Hepatocyte (in vitro differentiated cells): ENCODE data around the gene SYNE2. TPM values are rescaled to one million over a fixed set of nuclear protein-coding genes. Genes with fewer than 3 reads are reported as not detected.

Source experiments
- DNase-seq: peaks from one replicate; pipeline ENCODE4 v3.0.0-alpha.2; 2016; ENCODE audit warnings: low spot score
- H2AFZ ChIP-seq: fragments of 200-600 bp; sonication (generic); 2 replicates; pipeline ENCODE4 v1.6.0; 2016; ENCODE audit warnings: antibody characterized with exemption, mild to moderate bottlenecking
- H3K27ac ChIP-seq: fragments of 200-600 bp; sonication (generic); 2 replicates; pipeline ENCODE4 v1.5.1; 2016; ENCODE audit warnings: mild to moderate bottlenecking
- H3K27me3 ChIP-seq: fragments of 200-600 bp; sonication (generic); 2 replicates; pipeline ENCODE4 v1.6.1; 2016
- H3K36me3 ChIP-seq: fragments of 200-600 bp; sonication (generic); replicated peaks from 2 replicates; pipeline ENCODE4 v1.5.1; 2016; ENCODE audit warnings: low read depth; ENCODE audit not compliant: insufficient read depth
- H3K4me1 ChIP-seq: fragments of 200-600 bp; sonication (generic); 2 replicates; pipeline ENCODE4 v1.5.1; 2016; ENCODE audit warnings: mild to moderate bottlenecking, moderate library complexity; ENCODE audit not compliant: insufficient read depth
- H3K4me2 ChIP-seq: fragments of 200-600 bp; sonication (generic); 2 replicates; pipeline ENCODE4 v1.6.0; 2016
- H3K4me3 ChIP-seq: fragments of 200-600 bp; sonication (generic); 2 replicates; pipeline ENCODE4 v1.5.1; 2016; ENCODE audit warnings: mild to moderate bottlenecking
- H3K79me2 ChIP-seq: fragments of 200-600 bp; sonication (generic); 2 replicates; pipeline ENCODE4 v1.6.0; 2017; ENCODE audit warnings: mild to moderate bottlenecking
- H3K9me2 ChIP-seq: fragments of 200-600 bp; sonication (generic); replicated peaks from 2 replicates; pipeline ENCODE4 v1.6.0; 2017; ENCODE audit warnings: mild to moderate bottlenecking; ENCODE audit not compliant: insufficient read depth
- H3K9me3 ChIP-seq: fragments of 200-600 bp; sonication (generic); 2 replicates; pipeline ENCODE4 v1.5.1; 2016; ENCODE audit warnings: low read depth, mild to moderate bottlenecking
- H4K20me1 ChIP-seq: fragments of 200-600 bp; sonication (generic); 2 replicates; pipeline ENCODE4 v1.6.0; 2016; ENCODE audit warnings: mild to moderate bottlenecking; ENCODE audit not compliant: insufficient read depth, poor library complexity, severe bottlenecking
- CTCF ChIP-seq: fragments of 200-600 bp; sonication (generic); IDR thresholded peaks from 2 replicates; pipeline ENCODE4 v1.5.1; 2016; ENCODE audit warnings: antibody characterized with exemption, mild to moderate bottlenecking; ENCODE audit not compliant: poor library complexity
- EZH2 ChIP-seq: fragments of 200-600 bp; sonication (generic); IDR thresholded peaks from 2 replicates; pipeline ENCODE4 v1.6.1; 2016; ENCODE audit warnings: antibody characterized with exemption, mild to moderate bottlenecking, borderline replicate concordance
- EZH2phosphoT487 ChIP-seq: fragments of 200-600 bp; sonication (generic); IDR thresholded peaks from one replicate; pipeline ENCODE4 v1.6.1; 2018; ENCODE audit warnings: antibody characterized with exemption, mild to moderate bottlenecking, low read depth, moderate library complexity; ENCODE audit not compliant: unreplicated experiment, severe bottlenecking
- WGBS: methylation state at CpG from one replicate; pipeline ENCODE4 v1.1.6; 2016; ENCODE audit warnings: low lambda C conversion rate; ENCODE audit errors: missing lambda C conversion rate; 5-methylcytosine and 5-hydroxymethylcytosine counted together
- polyA plus RNA-seq: library from polyadenylated mRNA; unstranded; fragments of >200 nt; fragmentation: Nextera tagmentation; extraction: Ambion mirVana; gene quantifications from 2 replicates; pipeline ENCODE4 v1.2.1, GENCODE V29; 2016
- total RNA-seq: library from RNA; depleted of rRNA; stranded (reverse); fragments of >200 nt; gene quantifications from 2 replicates; pipeline ENCODE4 v1.2.3, GENCODE V29; 2014

The SYNE2 gene
- total and polyA plus RNA-seq, 2 experiments from 2014 or later: 21.0 to 58.6 TPM

DNA sequence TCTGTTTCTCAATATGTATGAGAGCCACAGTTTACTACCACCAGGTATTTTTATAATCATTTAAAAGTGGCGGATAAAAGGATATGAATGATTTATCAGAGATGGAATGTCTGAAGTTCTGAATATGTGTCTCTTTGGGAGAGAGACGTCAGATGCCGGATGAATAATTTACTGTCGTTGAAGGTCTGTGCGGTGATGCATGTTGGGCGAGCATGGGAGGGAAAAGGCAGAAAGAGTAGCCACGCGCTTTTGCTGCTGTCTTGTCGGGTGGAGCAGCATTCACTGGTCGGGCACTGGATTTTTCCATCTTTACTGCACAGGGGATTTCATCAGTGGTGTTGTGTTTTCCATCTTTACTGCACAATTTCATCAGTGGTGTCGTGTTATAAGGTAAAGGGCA is 65.6 kb downstream of the SYNE2 start:
- Histone ChIP-seq H4K20me1 (no peaks in the 10 kb centered on the region), H3K4me3 (no peak overlapping the region), H3K27ac (no peak overlapping the region)

DNA sequence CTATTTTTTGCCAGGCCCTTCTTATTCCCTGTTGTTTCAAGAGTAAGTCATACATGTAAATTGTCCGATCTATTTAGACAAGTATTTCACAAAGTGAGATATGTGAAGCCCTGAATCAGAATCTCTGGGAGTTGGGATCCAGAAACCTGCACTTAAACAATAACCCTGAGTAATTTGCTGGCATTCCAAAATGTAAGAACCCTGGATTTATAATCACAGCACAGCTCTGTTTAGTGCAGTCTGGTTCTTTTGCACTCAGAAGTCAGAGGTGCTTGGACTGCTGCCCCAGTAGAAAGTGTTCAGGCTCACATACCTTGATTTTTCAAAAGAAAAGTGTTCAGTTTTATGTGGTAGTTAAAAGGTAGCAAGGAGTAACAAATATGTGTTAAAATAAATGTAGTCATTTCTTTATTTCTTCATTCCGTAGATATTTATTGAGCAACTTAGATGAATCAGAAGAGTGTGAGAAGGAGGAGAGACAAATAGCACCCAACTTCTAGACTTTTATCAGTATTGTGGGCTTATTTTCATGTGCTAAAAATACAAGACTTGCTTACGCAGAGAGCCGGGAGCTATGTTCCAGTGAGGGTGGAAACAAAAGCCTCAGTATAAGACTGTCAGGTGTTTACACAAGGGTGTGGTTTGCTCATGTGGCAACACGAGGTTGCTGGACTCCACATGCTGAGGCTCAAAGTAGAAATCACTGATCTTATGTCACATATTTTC is 70.1 kb downstream of the SYNE2 start:
- H3K9me2 ChIP-seq: no peaks in the 10 kb centered on the region
- no peaks in the 10 kb centered on the region for H3K4me1 ChIP-seq
- no peaks in the 10 kb centered on the region for H3K9me3 ChIP-seq
- H2AFZ ChIP-seq: no peak overlapping the region
- H3K79me2 ChIP-seq: peaks cover 4% of the 10 kb centered on the region
- no peak overlapping the region for H3K4me3 ChIP-seq
- peak overlapping the region; percentile 82 for H3K27ac ChIP-seq
- no peaks in the 10 kb centered on the region for H4K20me1 ChIP-seq
- no peak for TF ChIP-seq CTCF
- TF ChIP-seq EZH2phosphoT487: no peak
- TF ChIP-seq EZH2: no peak
- whole genome bisulfite sequencing: 59% methylated on average over 5 of the region's 5 CpGs
- peak overlapping the region; percentile 32 for H3K4me2 ChIP-seq
- no peaks in the 10 kb centered on the region for H3K36me3 ChIP-seq
- no peaks in the 10 kb centered on the region for H3K27me3 ChIP-seq
- DNase-seq: peak; percentile 72

More for the DNA sequence above, 65.6 kb downstream of the SYNE2 start:
- Histone ChIP-seq H2AFZ (no peak overlapping the region), H3K9me3 (no peaks in the 10 kb centered on the region), H3K36me3 (no peaks in the 10 kb centered on the region), H3K79me2 (no peaks in the 10 kb centered on the region), H3K27me3 (no peaks in the 10 kb centered on the region), H3K9me2 (no peaks in the 10 kb centered on the region), H3K4me1 (peaks cover 9% of the 10 kb centered on the region), H3K4me2 (no peak overlapping the region)
- no peak for DNase-seq
- TF ChIP-seq CTCF (no peak), EZH2 (no peak), EZH2phosphoT487 (no peak)
- 92% methylated on average over 11 of the region's 11 CpGs for WGBS

- Histone ChIP-seq H3K27me3 (no peaks in the 10 kb centered on the region), H4K20me1 (no peaks in the 10 kb centered on the region), H3K27ac (peak overlapping the region; percentile 82), H3K4me3 (no peak overlapping the region), H3K4me1 (no peaks in the 10 kb centered on the region), H3K9me3 (no peaks in the 10 kb centered on the region), H3K4me2 (peak overlapping the region; percentile 10), H3K36me3 (no peaks in the 10 kb centered on the region), H2AFZ (no peak overlapping the region), H3K79me2 (peaks cover 4% of the 10 kb centered on the region), H3K9me2 (no peaks in the 10 kb centered on the region)
- no peak for TF ChIP-seq EZH2phosphoT487
- no peak for TF ChIP-seq EZH2
- TF ChIP-seq CTCF: no peak
- DNase-seq: no peak
Observed at GRCh38 chr14:63923422-63923752, 70.6 kb downstream of the SYNE2 start.

GRCh38 chr14:63924375-63924774 is 71.6 kb downstream of the SYNE2 start:
- H3K9me2 ChIP-seq: no peaks in the 10 kb centered on the region
- no peak overlapping the region for H3K4me2 ChIP-seq
- H3K27ac ChIP-seq: no peak overlapping the region
- H3K27me3 ChIP-seq: no peaks in the 10 kb centered on the region
- DNase-seq: no peak
- peaks cover 4% of the 10 kb centered on the region for H3K79me2 ChIP-seq
- no peak overlapping the region for H3K4me3 ChIP-seq
- no peaks in the 10 kb centered on the region for H3K9me3 ChIP-seq
- H3K4me1 ChIP-seq: no peaks in the 10 kb centered on the region
- no peak for TF ChIP-seq CTCF
- TF ChIP-seq EZH2: no peak
- TF ChIP-seq EZH2phosphoT487: no peak
- no peaks in the 10 kb centered on the region for H3K36me3 ChIP-seq
- H2AFZ ChIP-seq: no peak overlapping the region
- no peaks in the 10 kb centered on the region for H4K20me1 ChIP-seq
